GM12874 (cell line): ENCODE measurements around the gene FBXO15.

Experiments
- CTCF ChIP-seq: IDR thresholded peaks from 2 replicates; pipeline ENCODE4 v1.5.1; 2011; ENCODE audit warnings: low read depth, mild to moderate bottlenecking, control low read depth, low read length, moderate library complexity; ENCODE audit not compliant: insufficient read depth

FBXO15 gene

GRCh38 chr18:74069178-74070050 is 78.2 kb downstream of the FBXO15 start:
- no peak for TF ChIP-seq CTCF

- TF ChIP-seq CTCF: no peak
Measured at GRCh38 chr18:74068296-74068695, 79.3 kb downstream of the FBXO15 start.

GRCh38 chr18:74066018-74066417 is 81.6 kb downstream of the FBXO15 start:
- TF ChIP-seq CTCF: no peak

- TF ChIP-seq CTCF: no peak
Measured at GRCh38 chr18:74065366-74065765, 82.3 kb downstream of the FBXO15 start.

- TF ChIP-seq CTCF: no peak
Measured at GRCh38 chr18:74064510-74064909, 83.1 kb downstream of the FBXO15 start.

GRCh38 chr18:74063557-74063956 is 84.1 kb downstream of the FBXO15 start:
- no peak for TF ChIP-seq CTCF

GRCh38 chr18:74063023-74063422 is 84.6 kb downstream of the FBXO15 start:
- no peak for TF ChIP-seq CTCF
